Measurements from ENCODE around the gene ACOT12.
"Not testable (repeated sequence)": the region's sequence is repeated elsewhere in the genome, so short reads cannot be mapped to it uniquely, and the experiment has no call there.

Gene ACOT12

GRCh38 chr5:81393783-81394718 is at the start of gene ACOT12:
Gene ACOT12 (minus strand): TSS chr5:81394134. CDS start chr5:81394114, 20 bp downstream.
- FAIRE-seq = no peak

GRCh38 chr5:81435023-81435422 is 41.1 kb upstream of the ACOT12 start:
- no peak for FAIRE-seq

- FAIRE-seq = peak; percentile 26
These were observed 36.1 kb upstream of the ACOT12 start for GRCh38 chr5:81429985-81430384.

GRCh38 chr5:81429363-81429762 is 35.4 kb upstream of the ACOT12 start:
- peak; percentile 48 for FAIRE-seq

GRCh38 chr5:81428861-81429260 is 34.9 kb upstream of the ACOT12 start:
- no peak for FAIRE-seq

GRCh38 chr5:81428446-81428845 is 34.5 kb upstream of the ACOT12 start:
- FAIRE-seq = no peak

GRCh38 chr5:81427566-81427965 is 33.6 kb upstream of the ACOT12 start:
- no peak for FAIRE-seq

GRCh38 chr5:81426359-81427030 is 32.6 kb upstream of the ACOT12 start:
- FAIRE-seq = no peak

GRCh38 chr5:81425569-81425968 is 31.6 kb upstream of the ACOT12 start:
- FAIRE-seq = peak; percentile 89

- FAIRE-seq = no peak
These were observed 30.8 kb upstream of the ACOT12 start for GRCh38 chr5:81424728-81425127.

- no peak for FAIRE-seq
These were observed 28.7 kb upstream of the ACOT12 start for GRCh38 chr5:81422671-81423070.

- no peak for FAIRE-seq
These were observed 26.2 kb upstream of the ACOT12 start for GRCh38 chr5:81420039-81420667.

- no peak for FAIRE-seq
These were observed 24.7 kb upstream of the ACOT12 start for GRCh38 chr5:81418606-81419005.

GRCh38 chr5:81417052-81417451 is 23.1 kb upstream of the ACOT12 start:
- no peak for FAIRE-seq

GRCh38 chr5:81409896-81410295 is 16.0 kb upstream of the ACOT12 start:
- FAIRE-seq = no peak

GRCh38 chr5:81409361-81409760 is 15.4 kb upstream of the ACOT12 start:
- FAIRE-seq = no peak

GRCh38 chr5:81408496-81408895 is 14.6 kb upstream of the ACOT12 start:
- FAIRE-seq = no peak

GRCh38 chr5:81407811-81408210 is 13.9 kb upstream of the ACOT12 start:
- not testable (repeated sequence) for FAIRE-seq

GRCh38 chr5:81405126-81405891 is 11.4 kb upstream of the ACOT12 start:
- no peak for FAIRE-seq

GRCh38 chr5:81402192-81402930 is 8.4 kb upstream of the ACOT12 start:
- FAIRE-seq = no peak

GRCh38 chr5:81401266-81401665 is 7.3 kb upstream of the ACOT12 start:
- no peak for FAIRE-seq

GRCh38 chr5:81400375-81400774 is 6.4 kb upstream of the ACOT12 start:
- FAIRE-seq = no peak
